ENCODE results near the gene PSD4. TPM values are rescaled to one million over a fixed set of nuclear protein-coding genes. Genes with fewer than 3 reads are reported as not detected.
A peak's percentile ranks its signal among the peaks of the same experiment; 100 is the strongest.

Gene PSD4
- total and polyA plus RNA-seq, 2 of the 4 experiments (the other 2 are of a cell fraction): 0.36 to 0.70 TPM

DNA sequence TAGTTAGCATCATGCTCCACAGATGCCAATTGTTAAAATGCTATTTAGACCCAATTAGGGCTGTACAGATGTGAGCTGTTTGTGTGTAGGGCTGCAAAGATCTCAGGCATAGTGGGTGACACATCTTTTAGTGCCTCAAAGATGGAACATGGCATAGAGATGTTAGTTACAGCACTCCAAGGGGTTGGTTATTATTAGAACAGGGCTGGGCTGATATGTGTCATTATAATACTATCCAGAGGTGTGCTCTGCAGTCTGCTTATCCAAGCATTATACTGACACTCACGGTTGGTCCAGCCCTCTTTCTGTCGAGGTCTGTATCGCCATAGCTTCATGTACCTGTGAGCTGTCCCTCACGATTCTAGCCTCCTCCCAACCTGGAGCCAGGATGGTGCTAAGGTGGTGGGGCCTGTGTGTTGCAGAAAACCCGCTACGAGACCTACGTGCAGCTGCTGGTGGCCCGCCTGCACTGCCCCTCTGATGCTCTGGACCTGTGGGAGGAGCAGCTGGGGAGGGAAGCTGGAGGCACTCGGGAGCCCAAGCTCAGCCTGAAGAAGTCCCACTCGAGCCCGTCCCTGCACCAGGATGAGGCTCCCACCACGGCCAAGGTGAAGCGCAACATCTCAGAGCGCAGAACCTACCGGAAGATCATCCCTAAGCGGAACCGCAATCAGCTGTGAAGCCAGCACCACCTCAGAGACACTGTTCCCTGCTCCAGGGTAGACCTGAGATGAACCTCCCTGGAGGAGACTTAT is 27.1 kb downstream of the PSD4 start:
- BruUV-seq (replicated peaks): no TSS peak
- Histone ChIP-seq H3K18ac (ENCODE audit: low read depth, low read length) (no peak overlapping the region), H3K56ac (ENCODE audit: extremely low read depth, insufficient read depth, low read length) (no peak overlapping the region), H2AK5ac (ENCODE audit: low read depth, low read length) (no peak overlapping the region), H3K36me3 (ENCODE audit: control insufficient read depth, insufficient read depth, low read length) (no peaks in the 10 kb centered on the region), H2BK120ac (ENCODE audit: low read depth, low read length) (no peak overlapping the region), H3K9ac (ENCODE audit: low read depth, low read length) (no peak overlapping the region), H3K27ac (ENCODE audit: insufficient read depth, low read length) (no peak overlapping the region), H2AFZ (replicated peaks; ENCODE audit: low read length, poor library complexity) (peak overlapping the region; percentile 44), H2BK20ac (ENCODE audit: low read depth, low read length) (no peak overlapping the region), H3K4me2 (ENCODE audit: low read depth, low read length) (no peak overlapping the region), H4K8ac (ENCODE audit: low read depth in 2 of 2, low read length in 2 of 2) (no peak overlapping the region), H3K9me3 (ENCODE audit: control insufficient read depth, insufficient read depth, low read length) (no peaks in the 10 kb centered on the region), H3K23ac (ENCODE audit: low read depth, low read length) (no peak overlapping the region), H4K20me1 (ENCODE audit: insufficient read depth, low read length) (no peaks in the 10 kb centered on the region), H3K4me1 (ENCODE audit: control insufficient read depth, insufficient read depth, low read length) (no peaks in the 10 kb centered on the region), H3K9me1 (ENCODE audit: insufficient read depth, low read length) (no peaks in the 10 kb centered on the region), H4K91ac (ENCODE audit: insufficient read depth, low read depth, low read length) (no peak overlapping the region), H2AK9ac (replicated peaks; ENCODE audit: low read depth, low read length, poor library complexity) (peak overlapping the region; percentile 66), H3K27me3 (ENCODE audit: control insufficient read depth, insufficient read depth, low read length) (peaks cover 17% of the 10 kb centered on the region; the same call in 1 of the 2 replicates), H3K79me1 (ENCODE audit: low read depth in 1 of 2, low read length in 2 of 2) (no peaks in the 10 kb centered on the region), H3K14ac (replicated peaks; ENCODE audit: low read depth, low read length) (no peak overlapping the region), H4K5ac (ENCODE audit: low read depth, low read length) (no peak overlapping the region), H3K4ac (ENCODE audit: low read depth, low read length) (no peak overlapping the region), H2BK15ac (ENCODE audit: low read depth, low read length) (no peak overlapping the region), H2BK5ac (ENCODE audit: low read depth, low read length, poor library complexity, severe bottlenecking) (no peak overlapping the region), H3K4me3 (ENCODE audit: insufficient read depth, low read depth, low read length) (no peak overlapping the region)
- DNase-seq (no peak), ATAC-seq (ENCODE audit: low read depth) (no peak)
- ChIA-PET CTCF (no interaction called here), POLR2A (ENCODE audit: unreplicated experiment) (no interaction called here)
- WGBS, 2 experiments (ENCODE audit: extremely low coverage in 2 of 2, insufficient read length in 1 of 2): 98% methylated on average over 8 of the region's 17 CpGs; no CpG with 5 or more reads in 1 of the 2 experiments
- dilution Hi-C loops (cut with HindIII; ENCODE audit: low sequenced_read_pairs, unreplicated experiment): no loop called here
- in situ Hi-C loops (cut with MboI; ENCODE audit: low sequenced_read_pairs): no loop called here
- TF ChIP-seq, protein P1, sequence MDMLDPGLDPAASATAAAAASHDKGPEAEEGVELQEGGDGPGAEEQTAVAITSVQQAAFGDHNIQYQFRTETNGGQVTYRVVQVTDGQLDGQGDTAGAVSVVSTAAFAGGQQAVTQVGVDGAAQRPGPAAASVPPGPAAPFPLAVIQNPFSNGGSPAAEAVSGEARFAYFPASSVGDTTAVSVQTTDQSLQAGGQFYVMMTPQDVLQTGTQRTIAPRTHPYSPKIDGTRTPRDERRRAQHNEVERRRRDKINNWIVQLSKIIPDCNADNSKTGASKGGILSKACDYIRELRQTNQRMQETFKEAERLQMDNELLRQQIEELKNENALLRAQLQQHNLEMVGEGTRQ (IDR thresholded peaks at IDR 0.05; ENCODE audit: low read depth, low read length): no peak
- TF ChIP-seq CHD1 (IDR thresholded peaks at IDR 0.05; ENCODE audit: low read depth, low read length) (no peak), MAZ (IDR thresholded peaks at IDR 0.05; ENCODE audit: borderline replicate concordance, low read depth, low read length) (no peak), RCOR1 (IDR thresholded peaks at IDR 0.05; ENCODE audit: insufficient replicate concordance, low read length) (no peak), SMC3 (IDR thresholded peaks at IDR 0.05; ENCODE audit: low read depth, low read length) (no peak), RAD21 (IDR thresholded peaks at IDR 0.05; ENCODE audit: low read length) (no peak), MAFK (IDR thresholded peaks at IDR 0.05; ENCODE audit: low read depth, low read length) (no peak), POLR2A (IDR thresholded peaks at IDR 0.05; ENCODE audit: low read depth, low read length) (no peak), CEBPB (IDR thresholded peaks at IDR 0.05; ENCODE audit: low read depth, low read length) (no peak), FOS (IDR thresholded peaks at IDR 0.05; ENCODE audit: low read depth, low read length) (no peak)
- TF ChIP-seq, protein P2, sequence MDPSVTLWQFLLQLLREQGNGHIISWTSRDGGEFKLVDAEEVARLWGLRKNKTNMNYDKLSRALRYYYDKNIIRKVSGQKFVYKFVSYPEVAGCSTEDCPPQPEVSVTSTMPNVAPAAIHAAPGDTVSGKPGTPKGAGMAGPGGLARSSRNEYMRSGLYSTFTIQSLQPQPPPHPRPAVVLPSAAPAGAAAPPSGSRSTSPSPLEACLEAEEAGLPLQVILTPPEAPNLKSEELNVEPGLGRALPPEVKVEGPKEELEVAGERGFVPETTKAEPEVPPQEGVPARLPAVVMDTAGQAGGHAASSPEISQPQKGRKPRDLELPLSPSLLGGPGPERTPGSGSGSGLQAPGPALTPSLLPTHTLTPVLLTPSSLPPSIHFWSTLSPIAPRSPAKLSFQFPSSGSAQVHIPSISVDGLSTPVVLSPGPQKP (IDR thresholded peaks at IDR 0.05; ENCODE audit: borderline replicate concordance, low read depth, low read length): no peak
- intact Hi-C loops (cut with micrococcal nuclease): loop anchor here (5.0 kb wide), 1 partner anchor 191 kb away; no protein-coding TSS in a partner anchor
